Measurements from ENCODE around the gene ZFP90.

GRCh38 chr16:68492543-68493411 is 46.3 kb upstream of the ZFP90 start:
- TF ChIP-seq POLR2AphosphoS5 (IDR thresholded peaks at IDR 0.05; ENCODE audit: low read depth, low read length) (no peak), CEBPB (IDR thresholded peaks at IDR 0.05; ENCODE audit: low read depth) (no peak), RAD21 (IDR thresholded peaks at IDR 0.05; ENCODE audit: low read depth) (no peak), POLR2A (IDR thresholded peaks at IDR 0.05; ENCODE audit: borderline replicate concordance, extremely low read depth, insufficient read depth, insufficient read length) (no peak)
